OCI-LY1 (cell line): Measurements from ENCODE around the gene MORN3.

Experiments used
- CTCF ChIP-seq: fragments of 200-600 bp; sonication (generic), shearing (Covaris generic); IDR thresholded peaks from 2 replicates; pipeline ENCODE4 v1.5.1; 2017; ENCODE audit warnings: mild to moderate bottlenecking, antibody characterized with exemption, low read length, moderate library complexity, mixed read lengths
- EZH2 ChIP-seq: fragments of 200-600 bp; sonication (generic), shearing (Covaris generic); IDR thresholded peaks from 2 replicates; pipeline ENCODE4 v1.8.0; 2017; ENCODE audit warnings: borderline replicate concordance, mixed run types, mild to moderate bottlenecking, antibody characterized with exemption, low read length, moderate library complexity, mixed read lengths

DNA sequence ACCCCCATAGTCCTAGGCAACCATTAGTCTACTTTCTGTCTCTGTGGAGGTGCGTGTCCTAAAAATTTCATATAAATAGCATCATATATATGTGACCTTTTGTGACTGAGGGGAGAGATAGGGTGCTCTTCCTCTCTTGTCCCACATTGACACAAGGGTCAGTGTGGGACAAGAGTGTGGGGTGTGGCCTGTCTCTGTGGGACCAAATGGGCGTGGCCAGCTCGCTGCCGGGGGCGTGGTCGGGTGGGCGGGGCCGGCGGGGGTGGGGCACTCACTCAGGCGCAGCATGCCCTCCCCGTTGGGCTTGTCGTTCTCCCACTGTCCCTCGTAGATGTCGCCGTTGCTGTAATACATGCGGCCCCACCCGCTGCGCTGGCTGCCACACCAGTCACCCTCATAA lies 15.5 kb downstream of the MORN3 start:
- no peak for TF ChIP-seq CTCF
- TF ChIP-seq EZH2: no peak
